H1 (cell line): ENCODE data around the gene FCRL4. TPM values are rescaled to one million over a fixed set of nuclear protein-coding genes. Genes with fewer than 3 reads are reported as not detected.

Experiments
- CTCF ChIA-PET: fragments of 300-600 bp; sonication (Branson Sonifier 250); formaldehyde crosslinking; loops from one replicate; lab custom pipeline; 2021; ENCODE audit not compliant: partially characterized antibody; lab: Charles Lee
- POLR2A ChIA-PET: fragments of 300-600 bp; sonication (Branson Sonifier 250); formaldehyde crosslinking; loops from one replicate; lab custom pipeline; 2021; ENCODE audit warnings: inconsistent platforms; ENCODE audit not compliant: partially characterized antibody; lab: Charles Lee
- DNase-seq, 2 experiments: peaks; one replicate each; pipeline versions ENCODE4 v3.0.0 to v3.0.0-alpha.2; 2010 to 2022; ENCODE audit warnings: low spot score in 2 of 2, low read depth in 1 of 2, mixed read lengths in 1 of 2
- FAIRE-seq: peaks from 2 replicates; lab custom pipeline; 2011; peaks lifted over from hg19 to GRCh38; lab: Jason Lieb, UNC
- H2AFZ ChIP-seq: 2 replicates; pipeline ENCODE4 v1.8.1; 2012; ENCODE audit warnings: low read length, inconsistent platforms
- H2AK5ac ChIP-seq: 2 replicates; pipeline ENCODE4 v1.6.1; 2013; ENCODE audit warnings: low read depth, low read length
- H2BK120ac ChIP-seq: replicated peaks from 2 replicates; pipeline ENCODE3; 2013; ENCODE audit warnings: low read depth, low read length, inconsistent platforms
- H2BK12ac ChIP-seq: 2 replicates; pipeline ENCODE4 v1.6.1; 2013; ENCODE audit warnings: low read depth, low read length
- H2BK15ac ChIP-seq: 2 replicates; pipeline ENCODE4 v1.6.1; 2013; ENCODE audit warnings: low read length
- H2BK20ac ChIP-seq: 2 replicates; pipeline ENCODE4 v1.6.1; 2013; ENCODE audit warnings: low read length
- H2BK5ac ChIP-seq: 2 replicates; pipeline ENCODE4 v1.6.1; 2013; ENCODE audit warnings: low read depth, low read length
- H3K14ac ChIP-seq: 2 replicates; pipeline ENCODE4 v1.6.1; 2013; ENCODE audit warnings: inconsistent platforms; ENCODE audit not compliant: insufficient read length
- H3K18ac ChIP-seq: 2 replicates; pipeline ENCODE4 v1.6.1; 2013; ENCODE audit warnings: low read length; ENCODE audit errors: extremely low read depth
- H3K23ac ChIP-seq: 2 replicates; pipeline ENCODE4 v1.6.1; 2013; ENCODE audit warnings: inconsistent platforms; ENCODE audit not compliant: insufficient read length
- H3K23me2 ChIP-seq: 2 replicates; pipeline ENCODE4 v1.6.1; 2013; ENCODE audit warnings: low read depth, low read length
- H3K27ac ChIP-seq: 2 replicates; pipeline ENCODE4 v1.6.1; 2011; ENCODE audit warnings: low read depth, low read length, inconsistent platforms
- H3K27me3 ChIP-seq, 4 experiments: replicated peaks in 1 of 4; 1 replicate in 1 of 4; 2 replicates in 3 of 4; pipeline versions ENCODE4 v1.6.1 to v1.8.1; 2011 to 2013; ENCODE audit warnings: low read length in 3 of 4, mild to moderate bottlenecking in 3 of 4, inconsistent platforms in 2 of 4, mixed read lengths in 2 of 4, moderate library complexity in 1 of 4; ENCODE audit not compliant: control insufficient read depth in 3 of 4, insufficient read depth in 3 of 4; ENCODE audit errors: extremely low read depth in 1 of 4
- H3K36me3 ChIP-seq, 4 experiments: 2 replicates each; pipeline versions ENCODE4 v1.6.1 to v1.8.1; 2011 to 2013; ENCODE audit warnings: mild to moderate bottlenecking in 4 of 4, low read length in 3 of 4, moderate library complexity in 2 of 4, control low read depth in 1 of 4, inconsistent platforms in 1 of 4; ENCODE audit not compliant: insufficient read depth in 4 of 4, control insufficient read depth in 2 of 4
- H3K4ac ChIP-seq: replicated peaks from 2 replicates; pipeline ENCODE3; 2013; ENCODE audit warnings: low read length, low read depth, mixed read lengths, inconsistent platforms; ENCODE audit not compliant: insufficient read length
- H3K4me1 ChIP-seq, 4 experiments: replicated peaks in 1 of 4; 1 replicate in 1 of 4; 2 replicates in 3 of 4; pipeline versions ENCODE4 v1.6.1 to v1.8.1; 2011 to 2013; ENCODE audit warnings: low read length in 3 of 4, inconsistent platforms in 2 of 4, mixed read lengths in 1 of 4; ENCODE audit not compliant: insufficient read depth in 4 of 4, control insufficient read depth in 3 of 4
- H3K4me2 ChIP-seq, 2 experiments: 2 replicates each; pipeline versions ENCODE4 v1.6.1 to v1.8.1; 2011 to 2013; ENCODE audit warnings: low read depth in 2 of 2, low read length in 2 of 2, control low read depth in 1 of 2, inconsistent platforms in 1 of 2, mild to moderate bottlenecking in 1 of 2; ENCODE audit not compliant: insufficient read depth in 1 of 2
- H3K4me3 ChIP-seq, 4 experiments: fragments of 200-600, 300-600 bp in 1 of 4; sonication (generic), shearing (Covaris generic), sonication (Bioruptor Twin) in 1 of 4; 2 replicates each; pipeline versions ENCODE4 v1.5.1 to v1.8.1; 2011 to 2016; ENCODE audit warnings: low read length in 4 of 4, low read depth in 3 of 4, control low read depth in 2 of 4, inconsistent platforms in 2 of 4, mild to moderate bottlenecking in 2 of 4, mixed read lengths in 1 of 4, moderate library complexity in 1 of 4; ENCODE audit not compliant: insufficient read depth in 2 of 4; ENCODE audit errors: extremely low read depth in 1 of 4
- H3K56ac ChIP-seq: replicated peaks from 2 replicates; pipeline ENCODE3; 2013; ENCODE audit warnings: low read depth, mild to moderate bottlenecking, mixed read lengths, low read length, inconsistent platforms; ENCODE audit not compliant: insufficient read length
- H3K79me1 ChIP-seq: 2 replicates; pipeline ENCODE4 v1.6.1; 2013; ENCODE audit warnings: low read depth, low read length, control low read depth
- H3K79me2 ChIP-seq, 2 experiments: 2 replicates each; pipeline versions ENCODE4 v1.6.1 to v1.8.1; 2012 to 2013; ENCODE audit warnings: low read length in 2 of 2, mild to moderate bottlenecking in 2 of 2, inconsistent platforms in 1 of 2; ENCODE audit not compliant: insufficient read depth in 2 of 2, control insufficient read depth in 1 of 2
- H3K9ac ChIP-seq, 4 experiments: replicated peaks in 1 of 4; 1 replicate in 1 of 4; 2 replicates in 3 of 4; pipeline versions ENCODE4 v1.6.1 to v1.8.1; 2011 to 2013; ENCODE audit warnings: low read depth in 3 of 4, low read length in 3 of 4, control low read depth in 2 of 4, mild to moderate bottlenecking in 2 of 4, moderate library complexity in 2 of 4, inconsistent platforms in 1 of 4; ENCODE audit errors: extremely low read depth in 1 of 4
- H3K9me3 ChIP-seq, 2 experiments: 2 replicates each; pipeline versions ENCODE4 v1.6.1 to v1.8.1; 2012 to 2013; ENCODE audit warnings: mild to moderate bottlenecking in 2 of 2, moderate library complexity in 2 of 2, control low read depth in 1 of 2, inconsistent platforms in 1 of 2, low read depth in 1 of 2, low read length in 1 of 2, mixed read lengths in 1 of 2; ENCODE audit not compliant: insufficient read depth in 2 of 2
- H4K20me1 ChIP-seq, 2 experiments: replicated peaks in 1 of 2; 2 replicates each; pipeline versions ENCODE3 to v1.8.1; 2011 to 2013; ENCODE audit warnings: inconsistent platforms in 2 of 2, low read length in 2 of 2, mild to moderate bottlenecking in 1 of 2; ENCODE audit not compliant: insufficient read depth in 2 of 2, control insufficient read depth in 1 of 2
- H4K5ac ChIP-seq: 2 replicates; pipeline ENCODE4 v1.6.1; 2013; ENCODE audit warnings: low read length, low read depth, mixed read lengths, inconsistent platforms; ENCODE audit not compliant: insufficient read length
- H4K8ac ChIP-seq: 2 replicates; pipeline ENCODE4 v1.8.0; 2013; ENCODE audit warnings: mild to moderate bottlenecking, moderate library complexity, low read length, inconsistent platforms; ENCODE audit not compliant: insufficient read depth; ENCODE audit errors: extremely low read depth
- H4K91ac ChIP-seq: replicated peaks from 2 replicates; pipeline ENCODE3; 2013; ENCODE audit warnings: low read length, mixed read lengths, inconsistent platforms; ENCODE audit not compliant: insufficient read length
- BRCA1 ChIP-seq: IDR thresholded peaks from 2 replicates; pipeline ENCODE4 v1.6.1; 2012; ENCODE audit warnings: low read depth, low read length, improper control_type of control experiment
- EGR1 ChIP-seq: IDR thresholded peaks from 2 replicates; pipeline ENCODE4 v1.6.1; 2011; ENCODE audit warnings: low read depth, low read length, borderline replicate concordance
- JUND ChIP-seq: IDR thresholded peaks from 2 replicates; pipeline ENCODE4 v1.6.1; 2011; ENCODE audit warnings: mild to moderate bottlenecking, improper control_type of control experiment, low read length
- KDM5A ChIP-seq: fragments of 200-600 bp; IDR thresholded peaks from 2 replicates; pipeline ENCODE4 v1.7.1; 2012; ENCODE audit warnings: mild to moderate bottlenecking, low read length, inconsistent platforms, mixed read lengths
- POLR2A ChIP-seq, 2 experiments: IDR thresholded peaks; 1 replicate in 1 of 2; 2 replicates in 1 of 2; pipeline ENCODE4 v1.6.1; 2011; ENCODE audit warnings: low read depth in 2 of 2, low read length in 2 of 2, mild to moderate bottlenecking in 2 of 2; ENCODE audit errors: control extremely low read depth in 1 of 2
- RAD21 ChIP-seq, 2 experiments: IDR thresholded peaks in 1 of 2; conservative IDR thresholded peaks in 1 of 2; 2 replicates each; pipeline ENCODE4 v1.6.1; 2011; ENCODE audit warnings: low read depth in 2 of 2, low read length in 2 of 2, improper control_type of control experiment in 1 of 2, inconsistent platforms in 1 of 2, mild to moderate bottlenecking in 1 of 2, moderate library complexity in 1 of 2
- RXRA ChIP-seq: IDR thresholded peaks from 2 replicates; pipeline ENCODE4 v1.6.1; 2011; ENCODE audit warnings: low read depth, mild to moderate bottlenecking, low read length, moderate library complexity; ENCODE audit not compliant: insufficient read depth
- SAP30 ChIP-seq: fragments of 300-600 bp; sonication (generic); IDR thresholded peaks from 2 replicates; pipeline ENCODE4 v1.7.1; 2012; ENCODE audit warnings: low read length, moderate library complexity, mild to moderate bottlenecking, inconsistent platforms; ENCODE audit not compliant: insufficient read depth, insufficient replicate concordance
- SIX5 ChIP-seq: IDR thresholded peaks from 2 replicates; pipeline ENCODE4 v1.6.1; 2011; ENCODE audit warnings: mild to moderate bottlenecking, low read depth, low read length
- SRF ChIP-seq: IDR thresholded peaks from 2 replicates; pipeline ENCODE4 v1.6.1; 2011; ENCODE audit warnings: mild to moderate bottlenecking, low read depth, low read length, moderate library complexity
- SUZ12 ChIP-seq: fragments of 200-600 bp; sonication (generic); IDR thresholded peaks from 2 replicates; pipeline ENCODE4 v1.6.1; 2012; ENCODE audit warnings: mild to moderate bottlenecking, inconsistent platforms, low read length, moderate library complexity, mixed read lengths
- TEAD4 ChIP-seq: IDR thresholded peaks from 2 replicates; pipeline ENCODE4 v1.6.1; 2012; ENCODE audit warnings: low read depth, low read length, inconsistent platforms, mixed read lengths
- polyA plus RNA-seq, 7 experiments: library from polyadenylated mRNA; depleted of rRNA in 3 of 7; stranded (reverse) in 5 of 7; unstranded in 2 of 7; fragments of >200 nt in 5 of 7; fragments of 200-250 nt in 2 of 7; gene quantifications; 1 replicate in 5 of 7; 2 replicates in 1 of 7; 4 replicates in 1 of 7; pipeline versions ENCODE4 v1.2.1 to v1.2.3, GENCODE V29; 2011 to 2013; ENCODE audit warnings: missing spikeins in 2 of 7, mixed read lengths in 2 of 7
- total RNA-seq: library from RNA; stranded (reverse); fragmentation: NEBNext Ultra II Directional; extraction: Animal tissue kit (Norgen Biotek cat#: 25700); gene quantifications from 2 replicates; pipeline ENCODE4 v1.2.1, GENCODE V29; 2021

FCRL4 gene
- total and polyA plus RNA-seq, 2 of the 8 experiments (the other 6 are each of a cell fraction or from before 2014, with no cell fraction given): not detected

- FAIRE-seq (no peak), DNase-seq (no peak)
- POLR2A ChIA-PET: no interaction called here
- no peak overlapping the region for H2BK12ac ChIP-seq
- 0 out of 2 replicates have a peak overlapping the region, but pooled peaks have one; percentile 75 for H2AFZ ChIP-seq
- no peak overlapping the region for H2BK15ac ChIP-seq
- H3K18ac ChIP-seq: no peak overlapping the region
- no peak overlapping the region for H4K91ac ChIP-seq
- CTCF ChIA-PET: no interaction called here
- TF ChIP-seq JUND (no peak), EGR1 (no peak), BRCA1 (no peak), SIX5 (no peak), POLR2A (IDR thresholded peaks at IDR 0.05; ENCODE audit: control extremely low read depth in 1 of 2, low read depth in 2 of 2, low read length in 2 of 2) (no peak), SUZ12 (no peak), RAD21 (IDR thresholded peaks at IDR 0.05 in 1 of 2, conservative IDR thresholded peaks at IDR 0.05 in 1 of 2; ENCODE audit: low read depth in 2 of 2, low read length in 2 of 2) (no peak), TEAD4 (no peak), SAP30 (no peak), RXRA (no peak), SRF (no peak), KDM5A (no peak)
- no peak overlapping the region for H2BK5ac ChIP-seq
- H3K4me2 ChIP-seq: no peak overlapping the region
- H3K36me3 ChIP-seq: no peaks in the 10 kb centered on the region
- H2BK20ac ChIP-seq: no peak overlapping the region
- no peaks in the 10 kb centered on the region for H3K9me3 ChIP-seq
- H3K56ac ChIP-seq: no peak overlapping the region
- no peak overlapping the region for H3K4me3 ChIP-seq
- peaks cover 0 to under 1% (median under 1%) of the 10 kb centered on the region in 4 experiments; a peak in 2 of 7 replicates for H3K4me1 ChIP-seq
- H3K4ac ChIP-seq: no peak overlapping the region
- H4K5ac ChIP-seq: no peak overlapping the region
- H2BK120ac ChIP-seq: no peak overlapping the region
- no peaks in the 10 kb centered on the region for H3K79me1 ChIP-seq
- no peak overlapping the region for H4K8ac ChIP-seq
- H3K27ac ChIP-seq: no peak overlapping the region
- no peak overlapping the region for H3K23ac ChIP-seq
- no peak overlapping the region for H3K14ac ChIP-seq
- H4K20me1 ChIP-seq: no peaks in the 10 kb centered on the region
- H3K9ac ChIP-seq: no peak overlapping the region
- H3K23me2 ChIP-seq: no peaks in the 10 kb centered on the region; the same call in 1 of the 2 replicates
- H3K27me3 ChIP-seq: no peaks in the 10 kb centered on the region; a peak in 1 of 7 replicates
- H3K79me2 ChIP-seq: no peaks in the 10 kb centered on the region
- H2AK5ac ChIP-seq: no peak overlapping the region
Measured at GRCh38 chr1:157646144-157646543, 48.3 kb upstream of the FCRL4 start.
